PC-3 (cell line): ENCODE results near the gene ASMTL.

Experiments used
- EZH2 ChIP-seq: fragments of 300-600 bp; sonication (generic); IDR thresholded peaks from one replicate; pipeline ENCODE4 v1.6.1; 2017; ENCODE audit warnings: antibody characterized with exemption, mild to moderate bottlenecking, low read length; ENCODE audit not compliant: unreplicated experiment
- EZH2phosphoT487 ChIP-seq: fragments of 300-600 bp; sonication (generic); IDR thresholded peaks from 2 replicates; pipeline ENCODE4 v1.6.1; 2018; ENCODE audit warnings: mild to moderate bottlenecking, antibody characterized with exemption, low read length, borderline replicate concordance
- TF ChIP-seq, protein P1 (sequence below): fragments of 300-600 bp; sonication (generic); conservative IDR thresholded peaks from 2 replicates; pipeline ENCODE4 v1.5.1; 2017; ENCODE audit warnings: antibody characterized with exemption, low read depth, mild to moderate bottlenecking, low read length

DNA sequence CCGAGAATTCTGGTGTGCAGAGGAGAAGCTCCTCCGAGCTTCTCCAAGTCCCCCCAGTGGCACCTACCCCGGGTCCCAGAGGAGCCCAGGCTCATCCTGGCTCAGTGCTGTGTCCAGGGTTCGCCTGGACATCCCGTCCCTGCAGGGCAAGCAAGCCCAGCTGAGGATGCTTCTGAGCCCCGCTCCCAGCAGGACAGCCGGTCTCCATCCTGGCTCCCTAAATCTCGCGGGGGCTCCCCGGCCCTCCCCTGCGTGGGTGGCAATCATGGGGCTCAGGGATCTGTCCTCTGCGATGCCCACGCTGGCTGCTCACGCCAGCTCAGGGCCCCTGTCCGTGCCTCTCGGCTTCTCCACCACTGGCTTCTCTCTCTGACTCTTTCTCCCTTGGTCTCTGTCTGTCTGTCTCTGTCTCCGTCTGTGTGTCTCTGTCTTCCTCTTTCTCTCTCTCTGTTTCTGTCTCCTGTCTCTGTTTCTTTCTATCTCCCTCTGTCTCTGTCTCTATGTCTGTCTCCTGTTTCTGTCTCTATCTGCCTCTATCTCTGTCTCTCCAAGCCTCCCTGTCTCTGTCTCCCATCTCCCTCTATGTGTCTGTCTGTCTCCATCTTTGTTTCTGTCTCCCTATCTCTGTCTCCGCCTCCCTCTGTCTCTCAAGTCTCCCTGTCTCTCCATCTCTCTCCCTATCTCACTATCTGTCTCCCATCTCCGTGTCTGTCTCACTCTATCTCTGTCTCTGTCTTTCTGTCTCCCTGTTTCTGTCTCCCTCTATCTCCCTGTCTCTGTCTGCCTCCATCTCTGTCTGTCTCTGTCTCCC is 33.0 kb downstream of the ASMTL start:
- TF ChIP-seq, protein P1, sequence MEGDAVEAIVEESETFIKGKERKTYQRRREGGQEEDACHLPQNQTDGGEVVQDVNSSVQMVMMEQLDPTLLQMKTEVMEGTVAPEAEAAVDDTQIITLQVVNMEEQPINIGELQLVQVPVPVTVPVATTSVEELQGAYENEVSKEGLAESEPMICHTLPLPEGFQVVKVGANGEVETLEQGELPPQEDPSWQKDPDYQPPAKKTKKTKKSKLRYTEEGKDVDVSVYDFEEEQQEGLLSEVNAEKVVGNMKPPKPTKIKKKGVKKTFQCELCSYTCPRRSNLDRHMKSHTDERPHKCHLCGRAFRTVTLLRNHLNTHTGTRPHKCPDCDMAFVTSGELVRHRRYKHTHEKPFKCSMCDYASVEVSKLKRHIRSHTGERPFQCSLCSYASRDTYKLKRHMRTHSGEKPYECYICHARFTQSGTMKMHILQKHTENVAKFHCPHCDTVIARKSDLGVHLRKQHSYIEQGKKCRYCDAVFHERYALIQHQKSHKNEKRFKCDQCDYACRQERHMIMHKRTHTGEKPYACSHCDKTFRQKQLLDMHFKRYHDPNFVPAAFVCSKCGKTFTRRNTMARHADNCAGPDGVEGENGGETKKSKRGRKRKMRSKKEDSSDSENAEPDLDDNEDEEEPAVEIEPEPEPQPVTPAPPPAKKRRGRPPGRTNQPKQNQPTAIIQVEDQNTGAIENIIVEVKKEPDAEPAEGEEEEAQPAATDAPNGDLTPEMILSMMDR, result no peak
- TF ChIP-seq EZH2 (no peak), EZH2phosphoT487 (no peak)
